H1 (cell line): ENCODE results near the gene CRACDL. TPM values are rescaled to one million over a fixed set of nuclear protein-coding genes. Genes with fewer than 3 reads are reported as not detected.

Experiments
- CTCF ChIA-PET: fragments of 300-600 bp; sonication (Branson Sonifier 250); formaldehyde crosslinking; loops from one replicate; lab custom pipeline; 2021; ENCODE audit not compliant: partially characterized antibody; lab: Charles Lee
- POLR2A ChIA-PET: fragments of 300-600 bp; sonication (Branson Sonifier 250); formaldehyde crosslinking; loops from one replicate; lab custom pipeline; 2021; ENCODE audit warnings: inconsistent platforms; ENCODE audit not compliant: partially characterized antibody; lab: Charles Lee
- DNase-seq, 2 experiments: peaks; one replicate each; pipeline versions ENCODE4 v3.0.0 to v3.0.0-alpha.2; 2010 to 2022; ENCODE audit warnings: low spot score in 2 of 2, low read depth in 1 of 2, mixed read lengths in 1 of 2
- FAIRE-seq: peaks from 2 replicates; lab custom pipeline; 2011; peaks lifted over from hg19 to GRCh38; lab: Jason Lieb, UNC
- H2AFZ ChIP-seq: 2 replicates; pipeline ENCODE4 v1.8.1; 2012; ENCODE audit warnings: low read length, inconsistent platforms
- H2AK5ac ChIP-seq: 2 replicates; pipeline ENCODE4 v1.6.1; 2013; ENCODE audit warnings: low read depth, low read length
- H2BK120ac ChIP-seq: replicated peaks from 2 replicates; pipeline ENCODE3; 2013; ENCODE audit warnings: low read depth, low read length, inconsistent platforms
- H2BK12ac ChIP-seq: 2 replicates; pipeline ENCODE4 v1.6.1; 2013; ENCODE audit warnings: low read depth, low read length
- H2BK15ac ChIP-seq: 2 replicates; pipeline ENCODE4 v1.6.1; 2013; ENCODE audit warnings: low read length
- H2BK20ac ChIP-seq: 2 replicates; pipeline ENCODE4 v1.6.1; 2013; ENCODE audit warnings: low read length
- H2BK5ac ChIP-seq: 2 replicates; pipeline ENCODE4 v1.6.1; 2013; ENCODE audit warnings: low read depth, low read length
- H3K14ac ChIP-seq: 2 replicates; pipeline ENCODE4 v1.6.1; 2013; ENCODE audit warnings: inconsistent platforms; ENCODE audit not compliant: insufficient read length
- H3K18ac ChIP-seq: 2 replicates; pipeline ENCODE4 v1.6.1; 2013; ENCODE audit warnings: low read length; ENCODE audit errors: extremely low read depth
- H3K23ac ChIP-seq: 2 replicates; pipeline ENCODE4 v1.6.1; 2013; ENCODE audit warnings: inconsistent platforms; ENCODE audit not compliant: insufficient read length
- H3K23me2 ChIP-seq: 2 replicates; pipeline ENCODE4 v1.6.1; 2013; ENCODE audit warnings: low read depth, low read length
- H3K27ac ChIP-seq: 2 replicates; pipeline ENCODE4 v1.6.1; 2011; ENCODE audit warnings: low read depth, low read length, inconsistent platforms
- H3K27me3 ChIP-seq, 4 experiments: replicated peaks in 1 of 4; 1 replicate in 1 of 4; 2 replicates in 3 of 4; pipeline versions ENCODE4 v1.6.1 to v1.8.1; 2011 to 2013; ENCODE audit warnings: low read length in 3 of 4, mild to moderate bottlenecking in 3 of 4, inconsistent platforms in 2 of 4, mixed read lengths in 2 of 4, moderate library complexity in 1 of 4; ENCODE audit not compliant: control insufficient read depth in 3 of 4, insufficient read depth in 3 of 4; ENCODE audit errors: extremely low read depth in 1 of 4
- H3K36me3 ChIP-seq, 4 experiments: 2 replicates each; pipeline versions ENCODE4 v1.6.1 to v1.8.1; 2011 to 2013; ENCODE audit warnings: mild to moderate bottlenecking in 4 of 4, low read length in 3 of 4, moderate library complexity in 2 of 4, control low read depth in 1 of 4, inconsistent platforms in 1 of 4; ENCODE audit not compliant: insufficient read depth in 4 of 4, control insufficient read depth in 2 of 4
- H3K4ac ChIP-seq: replicated peaks from 2 replicates; pipeline ENCODE3; 2013; ENCODE audit warnings: low read length, low read depth, mixed read lengths, inconsistent platforms; ENCODE audit not compliant: insufficient read length
- H3K4me1 ChIP-seq, 4 experiments: replicated peaks in 1 of 4; 1 replicate in 1 of 4; 2 replicates in 3 of 4; pipeline versions ENCODE4 v1.6.1 to v1.8.1; 2011 to 2013; ENCODE audit warnings: low read length in 3 of 4, inconsistent platforms in 2 of 4, mixed read lengths in 1 of 4; ENCODE audit not compliant: insufficient read depth in 4 of 4, control insufficient read depth in 3 of 4
- H3K4me2 ChIP-seq, 2 experiments: 2 replicates each; pipeline versions ENCODE4 v1.6.1 to v1.8.1; 2011 to 2013; ENCODE audit warnings: low read depth in 2 of 2, low read length in 2 of 2, control low read depth in 1 of 2, inconsistent platforms in 1 of 2, mild to moderate bottlenecking in 1 of 2; ENCODE audit not compliant: insufficient read depth in 1 of 2
- H3K4me3 ChIP-seq, 4 experiments: fragments of 200-600, 300-600 bp in 1 of 4; sonication (generic), shearing (Covaris generic), sonication (Bioruptor Twin) in 1 of 4; 2 replicates each; pipeline versions ENCODE4 v1.5.1 to v1.8.1; 2011 to 2016; ENCODE audit warnings: low read length in 4 of 4, low read depth in 3 of 4, control low read depth in 2 of 4, inconsistent platforms in 2 of 4, mild to moderate bottlenecking in 2 of 4, mixed read lengths in 1 of 4, moderate library complexity in 1 of 4; ENCODE audit not compliant: insufficient read depth in 2 of 4; ENCODE audit errors: extremely low read depth in 1 of 4
- H3K56ac ChIP-seq: replicated peaks from 2 replicates; pipeline ENCODE3; 2013; ENCODE audit warnings: low read depth, mild to moderate bottlenecking, mixed read lengths, low read length, inconsistent platforms; ENCODE audit not compliant: insufficient read length
- H3K79me1 ChIP-seq: 2 replicates; pipeline ENCODE4 v1.6.1; 2013; ENCODE audit warnings: low read depth, low read length, control low read depth
- H3K79me2 ChIP-seq, 2 experiments: 2 replicates each; pipeline versions ENCODE4 v1.6.1 to v1.8.1; 2012 to 2013; ENCODE audit warnings: low read length in 2 of 2, mild to moderate bottlenecking in 2 of 2, inconsistent platforms in 1 of 2; ENCODE audit not compliant: insufficient read depth in 2 of 2, control insufficient read depth in 1 of 2
- H3K9ac ChIP-seq, 4 experiments: replicated peaks in 1 of 4; 1 replicate in 1 of 4; 2 replicates in 3 of 4; pipeline versions ENCODE4 v1.6.1 to v1.8.1; 2011 to 2013; ENCODE audit warnings: low read depth in 3 of 4, low read length in 3 of 4, control low read depth in 2 of 4, mild to moderate bottlenecking in 2 of 4, moderate library complexity in 2 of 4, inconsistent platforms in 1 of 4; ENCODE audit errors: extremely low read depth in 1 of 4
- H3K9me3 ChIP-seq, 2 experiments: 2 replicates each; pipeline versions ENCODE4 v1.6.1 to v1.8.1; 2012 to 2013; ENCODE audit warnings: mild to moderate bottlenecking in 2 of 2, moderate library complexity in 2 of 2, control low read depth in 1 of 2, inconsistent platforms in 1 of 2, low read depth in 1 of 2, low read length in 1 of 2, mixed read lengths in 1 of 2; ENCODE audit not compliant: insufficient read depth in 2 of 2
- H4K20me1 ChIP-seq, 2 experiments: replicated peaks in 1 of 2; 2 replicates each; pipeline versions ENCODE3 to v1.8.1; 2011 to 2013; ENCODE audit warnings: inconsistent platforms in 2 of 2, low read length in 2 of 2, mild to moderate bottlenecking in 1 of 2; ENCODE audit not compliant: insufficient read depth in 2 of 2, control insufficient read depth in 1 of 2
- H4K5ac ChIP-seq: 2 replicates; pipeline ENCODE4 v1.6.1; 2013; ENCODE audit warnings: low read length, low read depth, mixed read lengths, inconsistent platforms; ENCODE audit not compliant: insufficient read length
- H4K8ac ChIP-seq: 2 replicates; pipeline ENCODE4 v1.8.0; 2013; ENCODE audit warnings: mild to moderate bottlenecking, moderate library complexity, low read length, inconsistent platforms; ENCODE audit not compliant: insufficient read depth; ENCODE audit errors: extremely low read depth
- H4K91ac ChIP-seq: replicated peaks from 2 replicates; pipeline ENCODE3; 2013; ENCODE audit warnings: low read length, mixed read lengths, inconsistent platforms; ENCODE audit not compliant: insufficient read length
- CEBPB ChIP-seq: IDR thresholded peaks from 2 replicates; pipeline ENCODE4 v1.6.1; 2012; ENCODE audit warnings: low read depth, low read length
- CREB1 ChIP-seq: IDR thresholded peaks from 2 replicates; pipeline ENCODE4 v1.6.1; 2012; ENCODE audit warnings: inconsistent platforms
- FOSL1 ChIP-seq: IDR thresholded peaks from 2 replicates; pipeline ENCODE4 v1.6.1; 2011; ENCODE audit warnings: mild to moderate bottlenecking, low read depth, low read length, moderate library complexity; ENCODE audit not compliant: insufficient read depth
- GABPA ChIP-seq: IDR thresholded peaks from 2 replicates; pipeline ENCODE4 v1.6.1; 2011; ENCODE audit warnings: mild to moderate bottlenecking, low read length, moderate library complexity, borderline replicate concordance; ENCODE audit not compliant: insufficient read depth
- GTF2F1 ChIP-seq: IDR thresholded peaks from 2 replicates; pipeline ENCODE4 v1.6.1; 2012; ENCODE audit warnings: low read depth, low read length, improper control_type of control experiment, borderline replicate concordance
- MAX ChIP-seq: IDR thresholded peaks from 2 replicates; pipeline ENCODE4 v1.6.1; 2012; ENCODE audit warnings: inconsistent platforms
- NANOG ChIP-seq: IDR thresholded peaks from 2 replicates; pipeline ENCODE4 v1.6.1; 2011; ENCODE audit warnings: low read length, low read depth, mild to moderate bottlenecking, inconsistent platforms; ENCODE audit not compliant: insufficient read depth, poor library complexity, severe bottlenecking
- NRF1 ChIP-seq: IDR thresholded peaks from 2 replicates; pipeline ENCODE4 v1.6.1; 2011; ENCODE audit warnings: mild to moderate bottlenecking, low read depth, low read length, improper control_type of control experiment
- RBBP5 ChIP-seq: IDR thresholded peaks from 2 replicates; pipeline ENCODE4 v1.7.1; 2012; ENCODE audit warnings: low read depth, mild to moderate bottlenecking, inconsistent platforms, low read length, moderate library complexity, borderline replicate concordance
- SP2 ChIP-seq: IDR thresholded peaks from 2 replicates; pipeline ENCODE4 v1.6.1; 2012; ENCODE audit warnings: mild to moderate bottlenecking, low read length, inconsistent platforms
- TAF1 ChIP-seq: IDR thresholded peaks from 2 replicates; pipeline ENCODE4 v1.6.1; 2011; ENCODE audit warnings: mild to moderate bottlenecking, low read depth, low read length
- TBP ChIP-seq: IDR thresholded peaks from 2 replicates; pipeline ENCODE4 v1.6.1; 2011; ENCODE audit warnings: low read depth, low read length, improper control_type of control experiment
- YY1 ChIP-seq: IDR thresholded peaks from 2 replicates; pipeline ENCODE4 v1.6.1; 2011; ENCODE audit warnings: low read depth, mild to moderate bottlenecking, low read length
- ZNF274 ChIP-seq: IDR thresholded peaks from 2 replicates; pipeline ENCODE4 v1.7.0; 2012; ENCODE audit warnings: low read length, borderline replicate concordance; ENCODE audit errors: extremely low read depth
- WGBS, 2 experiments: shearing (Covaris generic) in 1 of 2; methylation state at CpG; one replicate each; pipeline versions ENCODE4 v1.1.6 to v1.1.7; 2013 to 2015; ENCODE audit warnings: low lambda C conversion rate in 2 of 2, mixed read lengths in 2 of 2, inconsistent platforms in 1 of 2, low coverage in 1 of 2, missing lambda C conversion rate in 1 of 2; ENCODE audit not compliant: insufficient replicate concordance in 2 of 2, insufficient coverage in 1 of 2, insufficient read length in 1 of 2; ENCODE audit errors: extremely low coverage in 1 of 2, missing lambda C conversion rate in 1 of 2; 5-methylcytosine and 5-hydroxymethylcytosine counted together
- polyA plus RNA-seq, 7 experiments: library from polyadenylated mRNA; depleted of rRNA in 3 of 7; stranded (reverse) in 5 of 7; unstranded in 2 of 7; fragments of >200 nt in 5 of 7; fragments of 200-250 nt in 2 of 7; gene quantifications; 1 replicate in 5 of 7; 2 replicates in 1 of 7; 4 replicates in 1 of 7; pipeline versions ENCODE4 v1.2.1 to v1.2.3, GENCODE V29; 2011 to 2013; ENCODE audit warnings: missing spikeins in 2 of 7, mixed read lengths in 2 of 7
- total RNA-seq: library from RNA; stranded (reverse); fragmentation: NEBNext Ultra II Directional; extraction: Animal tissue kit (Norgen Biotek cat#: 25700); gene quantifications from 2 replicates; pipeline ENCODE4 v1.2.1, GENCODE V29; 2021
- TF ChIP-seq, protein P1 (sequence below): IDR thresholded peaks from 2 replicates; pipeline ENCODE4 v1.6.1; 2012; ENCODE audit warnings: inconsistent platforms

Gene CRACDL
- total and polyA plus RNA-seq, 2 of the 8 experiments (the other 6 are each of a cell fraction or from before 2014, with no cell fraction given): 0.07 to 0.38 TPM

DNA sequence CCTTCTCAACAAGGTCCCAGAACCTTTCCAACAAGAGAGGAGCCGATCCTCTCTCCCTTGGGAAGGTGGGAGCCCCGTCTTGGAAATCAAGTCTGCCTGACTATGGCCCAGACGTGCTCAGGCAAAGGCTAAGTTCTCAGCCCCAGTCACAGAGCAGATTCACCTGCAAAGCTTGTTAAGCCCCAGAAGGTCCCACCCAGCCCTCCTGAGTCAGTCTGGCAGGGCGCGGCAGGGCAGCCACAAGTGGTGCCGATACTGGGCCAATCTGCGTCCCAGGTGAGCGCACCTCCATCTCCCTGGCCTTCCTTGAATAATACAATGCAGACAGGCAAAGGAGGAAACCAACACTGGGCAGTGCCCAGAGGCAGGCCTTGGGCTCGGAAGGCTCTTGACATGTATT is 15.0 kb downstream of the CRACDL start:
- peaks cover 0 to 4% of the 10 kb centered on the region in 2 experiments; a peak in 1 of 4 replicates for H3K9me3 ChIP-seq
- H3K23ac ChIP-seq: no peak overlapping the region
- H3K56ac ChIP-seq: no peak overlapping the region
- no peak overlapping the region for H2BK120ac ChIP-seq
- 93% methylated on average over 9 of the region's 9 CpGs; no CpG with 5 or more reads in 1 of the 2 experiments for WGBS, 2 experiments
- no peak overlapping the region for H3K27ac ChIP-seq
- H4K5ac ChIP-seq: no peak overlapping the region
- H3K4ac ChIP-seq: no peak overlapping the region
- ChIA-PET POLR2A (no interaction called here), CTCF (interaction anchor here (1.0 to 1.2 kb wide), 2 partner anchors 25 to 47 kb away, joined by 3 read pairs; no protein-coding TSS in a partner anchor)
- H3K4me1 ChIP-seq: no peaks in the 10 kb centered on the region
- H3K14ac ChIP-seq: no peak overlapping the region
- no peaks in the 10 kb centered on the region for H3K36me3 ChIP-seq
- H2BK12ac ChIP-seq: no peak overlapping the region
- FAIRE-seq (no peak), DNase-seq (no peak)
- no peak overlapping the region for H3K4me2 ChIP-seq
- no peaks in the 10 kb centered on the region for H3K23me2 ChIP-seq
- no peak overlapping the region for H2BK20ac ChIP-seq
- H3K9ac ChIP-seq: no peak overlapping the region
- no peak overlapping the region for H2AK5ac ChIP-seq
- H3K79me2 ChIP-seq: no peaks in the 10 kb centered on the region
- no peak overlapping the region for H2BK15ac ChIP-seq
- no peak overlapping the region for H2BK5ac ChIP-seq
- H2AFZ ChIP-seq: no peak overlapping the region
- H3K18ac ChIP-seq: no peak overlapping the region
- H4K91ac ChIP-seq: no peak overlapping the region
- H4K20me1 ChIP-seq: no peaks in the 10 kb centered on the region
- no peak overlapping the region for H3K4me3 ChIP-seq
- no peaks in the 10 kb centered on the region for H3K79me1 ChIP-seq
- H3K27me3 ChIP-seq: no peaks in the 10 kb centered on the region
- no peak overlapping the region; the same call in 1 of the 2 replicates for H4K8ac ChIP-seq
- TF ChIP-seq CEBPB (no peak), YY1 (no peak), CREB1 (no peak), TBP (no peak), SP2 (no peak), TAF1 (no peak), GABPA (no peak), GTF2F1 (no peak), NANOG (no peak), MAX (no peak), NRF1 (no peak), ZNF274 (no peak), FOSL1 (no peak), RBBP5 (no peak)
- TF ChIP-seq, protein P1, sequence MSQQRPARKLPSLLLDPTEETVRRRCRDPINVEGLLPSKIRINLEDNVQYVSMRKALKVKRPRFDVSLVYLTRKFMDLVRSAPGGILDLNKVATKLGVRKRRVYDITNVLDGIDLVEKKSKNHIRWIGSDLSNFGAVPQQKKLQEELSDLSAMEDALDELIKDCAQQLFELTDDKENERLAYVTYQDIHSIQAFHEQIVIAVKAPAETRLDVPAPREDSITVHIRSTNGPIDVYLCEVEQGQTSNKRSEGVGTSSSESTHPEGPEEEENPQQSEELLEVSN: no peak
